K562 (cell line): ENCODE results near the gene PDE11A. TPM values are rescaled to one million over a fixed set of nuclear protein-coding genes. Genes with fewer than 3 reads are reported as not detected.

Source experiments
- CCNT2 ChIP-seq: IDR thresholded peaks from 2 replicates; pipeline ENCODE4 v1.6.1; 2011; ENCODE audit warnings: borderline replicate concordance, low read depth, mild to moderate bottlenecking, moderate library complexity, mixed read lengths, low read length; ENCODE audit not compliant: insufficient read length; ENCODE audit errors: extremely low read depth
- GATA2 ChIP-seq: sonication (generic); formaldehyde crosslinking; IDR thresholded peaks from 2 replicates; pipeline ENCODE4 v1.4.0; 2020; ENCODE audit warnings: mild to moderate bottlenecking, missing genetic modification reagents
- KLF1 ChIP-seq: fragments of 450-650 bp; IDR thresholded peaks from 2 replicates; pipeline ENCODE4 v1.6.1; 2016; ENCODE audit warnings: missing genetic modification characterization, missing compliant biosample characterization
- LEF1 ChIP-seq: fragments of 450-650 bp; IDR thresholded peaks from 2 replicates; pipeline ENCODE4 v1.6.1; 2016; ENCODE audit warnings: mild to moderate bottlenecking
- NCOA2 ChIP-seq, 2 experiments: fragments of 450-650 bp; IDR thresholded peaks; 2 replicates each; pipeline ENCODE4 v1.6.1; 2018; ENCODE audit warnings: mild to moderate bottlenecking in 2 of 2, moderate library complexity in 1 of 2; ENCODE audit not compliant: partially characterized antibody in 2 of 2
- NFE2L1 ChIP-seq: fragments of 450-650 bp; IDR thresholded peaks from 2 replicates; pipeline ENCODE4 v1.6.1; 2016; ENCODE audit warnings: missing genetic modification characterization, low read depth, mild to moderate bottlenecking, missing compliant biosample characterization, moderate library complexity, borderline replicate concordance
- POLR2AphosphoS5 ChIP-seq: IDR thresholded peaks from 2 replicates; pipeline ENCODE4 v1.6.1; 2011; ENCODE audit warnings: mild to moderate bottlenecking, low read depth, low read length, moderate library complexity; ENCODE audit not compliant: control insufficient read depth, insufficient read depth
- TOE1 ChIP-seq, 2 experiments: fragments of 450-650 bp in 1 of 2; sonication (generic) in 1 of 2; formaldehyde crosslinking in 1 of 2; IDR thresholded peaks; 2 replicates each; pipeline versions ENCODE4 v1.7.1 to v1.8.0; 2016 to 2022; ENCODE audit warnings: borderline replicate concordance in 2 of 2, mild to moderate bottlenecking in 2 of 2, antibody characterized with exemption in 1 of 2, inconsistent platforms in 1 of 2, low read depth in 1 of 2, missing genetic modification reagents in 1 of 2, moderate library complexity in 1 of 2
- TRIM28 ChIP-seq: fragments of 450-650 bp; IDR thresholded peaks from 2 replicates; pipeline ENCODE4 v1.6.1; 2017
- XRCC3 ChIP-seq: fragments of 450-650 bp; IDR thresholded peaks from 2 replicates; pipeline ENCODE4 v1.6.1; 2017; ENCODE audit warnings: mild to moderate bottlenecking, moderate library complexity
- ZNF589 ChIP-seq: fragments of 200-800 bp; sonication (Bioruptor generic); IDR thresholded peaks from 2 replicates; pipeline ENCODE4 v1.6.1; 2016; ENCODE audit warnings: low read depth, missing genetic modification characterization, missing compliant biosample characterization
- polyA plus RNA-seq, 8 experiments: library from polyadenylated mRNA; depleted of rRNA in 4 of 8; stranded (reverse) in 5 of 8; unstranded in 3 of 8; fragments of >200 nt; fragmentation: Nextera tagmentation in 2 of 8; fragmentation: Illumina TruSeq in 1 of 8; extraction: Ambion mirVana in 2 of 8; extraction: Trizol in 1 of 8; gene quantifications; 2 replicates each; pipeline versions ENCODE4 v1.2.1 to v1.2.3, GENCODE V29; 2011 to 2014; ENCODE audit warnings: inconsistent platforms in 1 of 8, missing spikeins in 1 of 8
- total RNA-seq, 7 experiments: library from RNA; depleted of rRNA in 6 of 7; stranded (reverse); fragments of >200 nt in 6 of 7; fragmentation: Illumina TruSeq in 2 of 7; extraction: Trizol in 2 of 7; gene quantifications; 2 replicates each; pipeline versions ENCODE4 v1.2.1 to v1.2.3, GENCODE V29; 2011 to 2021; ENCODE audit warnings: low replicate concordance in 1 of 7
- TF ChIP-seq, protein P1 (sequence below), 2 experiments: fragments of 450-650 bp in 1 of 2; sonication (generic) in 1 of 2; formaldehyde crosslinking in 1 of 2; IDR thresholded peaks in 1 of 2; conservative IDR thresholded peaks in 1 of 2; 2 replicates each; pipeline versions ENCODE4 v1.6.1 to v1.8.1; 2016 to 2023; ENCODE audit warnings: mild to moderate bottlenecking in 2 of 2, moderate library complexity in 2 of 2, inconsistent platforms in 1 of 2, missing genetic modification reagents in 1 of 2
- TF ChIP-seq, protein P2 (sequence below): fragments of 450-650 bp; IDR thresholded peaks from 2 replicates; pipeline ENCODE4 v1.6.1; 2016; ENCODE audit warnings: mild to moderate bottlenecking, moderate library complexity

PDE11A gene
- total and polyA plus RNA-seq, 9 of the 15 experiments (the other 6 are each of a cell fraction or from before 2014, with no cell fraction given), result 3.2 to 22.1 (median 5.7) TPM

DNA sequence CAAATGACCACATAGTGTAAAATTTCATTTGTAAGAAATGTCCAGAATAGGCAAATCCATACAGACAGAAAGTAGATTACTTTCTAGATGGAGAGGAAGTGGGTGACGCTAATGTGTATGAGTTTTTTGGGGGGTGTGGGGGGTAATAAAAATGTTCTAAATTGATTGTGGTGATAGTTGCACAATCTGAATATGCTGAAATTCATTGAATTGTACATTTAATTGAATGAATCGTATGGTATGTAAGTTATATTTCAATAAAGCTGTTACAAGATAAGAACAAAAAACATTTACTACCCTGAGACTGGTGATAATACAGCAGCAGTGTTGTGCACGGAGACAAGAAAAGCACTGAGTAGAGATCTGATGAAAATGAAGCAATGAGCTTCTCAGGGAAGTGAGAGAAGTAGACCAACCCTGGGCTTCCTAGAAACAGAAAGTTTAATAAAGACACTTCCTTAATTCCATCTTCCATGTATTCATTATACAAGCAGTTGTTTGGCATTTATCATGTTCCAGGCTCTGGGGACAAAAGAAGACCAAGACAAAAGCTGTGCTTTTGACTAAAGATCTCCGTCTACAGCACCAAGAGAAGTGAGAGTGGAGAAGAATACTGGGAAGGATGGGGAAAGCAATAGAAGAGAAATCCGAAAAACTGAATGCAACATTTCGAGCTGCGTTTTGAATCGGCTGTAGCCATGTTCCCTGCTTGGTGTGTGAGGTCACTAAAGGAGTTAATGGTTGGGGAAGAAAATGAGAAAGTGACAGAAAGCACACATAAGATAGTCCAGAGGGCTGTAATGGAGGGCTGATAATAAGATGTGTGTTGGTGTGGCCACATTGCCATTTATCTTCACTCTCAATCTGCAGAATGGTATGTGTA, 1.8 kb upstream of the PDE11A start (continued):
- TF ChIP-seq, protein P1, sequence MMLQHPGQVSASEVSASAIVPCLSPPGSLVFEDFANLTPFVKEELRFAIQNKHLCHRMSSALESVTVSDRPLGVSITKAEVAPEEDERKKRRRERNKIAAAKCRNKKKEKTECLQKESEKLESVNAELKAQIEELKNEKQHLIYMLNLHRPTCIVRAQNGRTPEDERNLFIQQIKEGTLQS (IDR thresholded peaks at IDR 0.05), result 0 out of 2 replicates have a peak, but pooled peaks have one; percentile 92
- TF ChIP-seq, protein P1 (CRISPR knock-in tag; conservative IDR thresholded peaks at IDR 0.05), result no peak
- TF ChIP-seq XRCC3 (no peak), KLF1 (tag) (no peak), GATA2 (CRISPR knock-in tag) (peak; percentile 58; the same call in 1 of the 2 replicates), NCOA2 (IDR thresholded peaks at IDR 0.05; ENCODE audit: partially characterized antibody in 2 of 2) (peak in 1 of 2 experiments; percentile 17), POLR2AphosphoS5 (peak; percentile 77; the same call in 1 of the 2 replicates), TOE1 (IDR thresholded peaks at IDR 0.05; ENCODE audit: borderline replicate concordance) (0 out of 2 replicates have a peak, but pooled peaks have one; percentile 37), TOE1 (CRISPR knock-in tag; IDR thresholded peaks at IDR 0.05; ENCODE audit: borderline replicate concordance, low read depth) (no peak), ZNF589 (CRISPR knock-in tag) (peak; percentile 64; the same call in 1 of the 2 replicates), NFE2L1 (no peak), TRIM28 (no peak), LEF1 (peak; percentile 86), CCNT2 (peak; percentile 67)
- TF ChIP-seq, protein P2, sequence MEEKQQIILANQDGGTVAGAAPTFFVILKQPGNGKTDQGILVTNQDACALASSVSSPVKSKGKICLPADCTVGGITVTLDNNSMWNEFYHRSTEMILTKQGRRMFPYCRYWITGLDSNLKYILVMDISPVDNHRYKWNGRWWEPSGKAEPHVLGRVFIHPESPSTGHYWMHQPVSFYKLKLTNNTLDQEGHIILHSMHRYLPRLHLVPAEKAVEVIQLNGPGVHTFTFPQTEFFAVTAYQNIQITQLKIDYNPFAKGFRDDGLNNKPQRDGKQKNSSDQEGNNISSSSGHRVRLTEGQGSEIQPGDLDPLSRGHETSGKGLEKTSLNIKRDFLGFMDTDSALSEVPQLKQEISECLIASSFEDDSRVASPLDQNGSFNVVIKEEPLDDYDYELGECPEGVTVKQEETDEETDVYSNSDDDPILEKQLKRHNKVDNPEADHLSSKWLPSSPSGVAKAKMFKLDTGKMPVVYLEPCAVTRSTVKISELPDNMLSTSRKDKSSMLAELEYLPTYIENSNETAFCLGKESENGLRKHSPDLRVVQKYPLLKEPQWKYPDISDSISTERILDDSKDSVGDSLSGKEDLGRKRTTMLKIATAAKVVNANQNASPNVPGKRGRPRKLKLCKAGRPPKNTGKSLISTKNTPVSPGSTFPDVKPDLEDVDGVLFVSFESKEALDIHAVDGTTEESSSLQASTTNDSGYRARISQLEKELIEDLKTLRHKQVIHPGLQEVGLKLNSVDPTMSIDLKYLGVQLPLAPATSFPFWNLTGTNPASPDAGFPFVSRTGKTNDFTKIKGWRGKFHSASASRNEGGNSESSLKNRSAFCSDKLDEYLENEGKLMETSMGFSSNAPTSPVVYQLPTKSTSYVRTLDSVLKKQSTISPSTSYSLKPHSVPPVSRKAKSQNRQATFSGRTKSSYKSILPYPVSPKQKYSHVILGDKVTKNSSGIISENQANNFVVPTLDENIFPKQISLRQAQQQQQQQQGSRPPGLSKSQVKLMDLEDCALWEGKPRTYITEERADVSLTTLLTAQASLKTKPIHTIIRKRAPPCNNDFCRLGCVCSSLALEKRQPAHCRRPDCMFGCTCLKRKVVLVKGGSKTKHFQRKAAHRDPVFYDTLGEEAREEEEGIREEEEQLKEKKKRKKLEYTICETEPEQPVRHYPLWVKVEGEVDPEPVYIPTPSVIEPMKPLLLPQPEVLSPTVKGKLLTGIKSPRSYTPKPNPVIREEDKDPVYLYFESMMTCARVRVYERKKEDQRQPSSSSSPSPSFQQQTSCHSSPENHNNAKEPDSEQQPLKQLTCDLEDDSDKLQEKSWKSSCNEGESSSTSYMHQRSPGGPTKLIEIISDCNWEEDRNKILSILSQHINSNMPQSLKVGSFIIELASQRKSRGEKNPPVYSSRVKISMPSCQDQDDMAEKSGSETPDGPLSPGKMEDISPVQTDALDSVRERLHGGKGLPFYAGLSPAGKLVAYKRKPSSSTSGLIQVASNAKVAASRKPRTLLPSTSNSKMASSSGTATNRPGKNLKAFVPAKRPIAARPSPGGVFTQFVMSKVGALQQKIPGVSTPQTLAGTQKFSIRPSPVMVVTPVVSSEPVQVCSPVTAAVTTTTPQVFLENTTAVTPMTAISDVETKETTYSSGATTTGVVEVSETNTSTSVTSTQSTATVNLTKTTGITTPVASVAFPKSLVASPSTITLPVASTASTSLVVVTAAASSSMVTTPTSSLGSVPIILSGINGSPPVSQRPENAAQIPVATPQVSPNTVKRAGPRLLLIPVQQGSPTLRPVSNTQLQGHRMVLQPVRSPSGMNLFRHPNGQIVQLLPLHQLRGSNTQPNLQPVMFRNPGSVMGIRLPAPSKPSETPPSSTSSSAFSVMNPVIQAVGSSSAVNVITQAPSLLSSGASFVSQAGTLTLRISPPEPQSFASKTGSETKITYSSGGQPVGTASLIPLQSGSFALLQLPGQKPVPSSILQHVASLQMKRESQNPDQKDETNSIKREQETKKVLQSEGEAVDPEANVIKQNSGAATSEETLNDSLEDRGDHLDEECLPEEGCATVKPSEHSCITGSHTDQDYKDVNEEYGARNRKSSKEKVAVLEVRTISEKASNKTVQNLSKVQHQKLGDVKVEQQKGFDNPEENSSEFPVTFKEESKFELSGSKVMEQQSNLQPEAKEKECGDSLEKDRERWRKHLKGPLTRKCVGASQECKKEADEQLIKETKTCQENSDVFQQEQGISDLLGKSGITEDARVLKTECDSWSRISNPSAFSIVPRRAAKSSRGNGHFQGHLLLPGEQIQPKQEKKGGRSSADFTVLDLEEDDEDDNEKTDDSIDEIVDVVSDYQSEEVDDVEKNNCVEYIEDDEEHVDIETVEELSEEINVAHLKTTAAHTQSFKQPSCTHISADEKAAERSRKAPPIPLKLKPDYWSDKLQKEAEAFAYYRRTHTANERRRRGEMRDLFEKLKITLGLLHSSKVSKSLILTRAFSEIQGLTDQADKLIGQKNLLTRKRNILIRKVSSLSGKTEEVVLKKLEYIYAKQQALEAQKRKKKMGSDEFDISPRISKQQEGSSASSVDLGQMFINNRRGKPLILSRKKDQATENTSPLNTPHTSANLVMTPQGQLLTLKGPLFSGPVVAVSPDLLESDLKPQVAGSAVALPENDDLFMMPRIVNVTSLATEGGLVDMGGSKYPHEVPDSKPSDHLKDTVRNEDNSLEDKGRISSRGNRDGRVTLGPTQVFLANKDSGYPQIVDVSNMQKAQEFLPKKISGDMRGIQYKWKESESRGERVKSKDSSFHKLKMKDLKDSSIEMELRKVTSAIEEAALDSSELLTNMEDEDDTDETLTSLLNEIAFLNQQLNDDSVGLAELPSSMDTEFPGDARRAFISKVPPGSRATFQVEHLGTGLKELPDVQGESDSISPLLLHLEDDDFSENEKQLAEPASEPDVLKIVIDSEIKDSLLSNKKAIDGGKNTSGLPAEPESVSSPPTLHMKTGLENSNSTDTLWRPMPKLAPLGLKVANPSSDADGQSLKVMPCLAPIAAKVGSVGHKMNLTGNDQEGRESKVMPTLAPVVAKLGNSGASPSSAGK, result peak; percentile 8; the same call in 1 of the 2 replicates
